Aorta (tissue), 5 donors: ENCODE data around the gene FAM9B. TPM values are rescaled to one million over a fixed set of nuclear protein-coding genes. Genes with fewer than 3 reads are reported as not detected.

ENCODE experiments used
- ATAC-seq: fragments of 200-7000 bp; cut with Tn5 transposase; one replicate; pipeline ENCODE4 v1.9.1; 2022; ENCODE audit warnings: moderate library complexity; ENCODE audit not compliant: low FRiP score
- DNase-seq, 2 donors: peaks; one replicate each; pipeline ENCODE4 v3.0.0-alpha.2; 2020
- H3K27ac ChIP-seq, 2 donors: one replicate each; pipeline ENCODE4 v1.5.1; 2013; ENCODE audit warnings: low read length in 2 of 2, mild to moderate bottlenecking in 2 of 2, moderate library complexity in 2 of 2, control low read depth in 1 of 2, inconsistent platforms in 1 of 2, low read depth in 1 of 2
- H3K27me3 ChIP-seq, 2 donors: one replicate each; pipeline ENCODE4 v1.6.1; 2013; ENCODE audit warnings: control low read depth in 1 of 2, low read length in 1 of 2, mild to moderate bottlenecking in 1 of 2, moderate library complexity in 1 of 2; ENCODE audit not compliant: insufficient read depth in 2 of 2, control insufficient read depth in 1 of 2
- H3K36me3 ChIP-seq, 2 donors: one replicate each; pipeline ENCODE4 v1.6.1; 2013; ENCODE audit warnings: control low read depth in 1 of 2, low read length in 1 of 2, mild to moderate bottlenecking in 1 of 2; ENCODE audit not compliant: insufficient read depth in 2 of 2, control insufficient read depth in 1 of 2
- H3K4me1 ChIP-seq, 2 donors: one replicate each; pipeline ENCODE4 v1.6.1; 2013; ENCODE audit warnings: low read length in 2 of 2, control low read depth in 1 of 2, mild to moderate bottlenecking in 1 of 2, moderate library complexity in 1 of 2; ENCODE audit not compliant: insufficient read depth in 2 of 2, control insufficient read depth in 1 of 2
- H3K4me3 ChIP-seq, 2 donors: one replicate each; pipeline ENCODE4 v1.5.1; 2013; ENCODE audit warnings: low read length in 2 of 2, control low read depth in 1 of 2, mild to moderate bottlenecking in 1 of 2
- H3K9me3 ChIP-seq: one replicate; pipeline ENCODE4 v1.6.1; 2013; ENCODE audit warnings: mild to moderate bottlenecking, low read length; ENCODE audit not compliant: control insufficient read depth
- WGBS, 2 donors: extraction: QIAGEN DNeasy Blood & Tissue Kit; methylation state at CpG; one replicate each; pipeline ENCODE4 v1.1.7; 2013; 5-methylcytosine and 5-hydroxymethylcytosine counted together
- intact Hi-C, 2 donors: fragments of 100-400 bp; cut with DNase I; formaldehyde crosslinking; loops; one replicate each; pipeline versions ENCODE4 v1.14.2 to v1.15.0; 2022
- long read RNA-seq, 2 donors: library from polyadenylated mRNA; unstranded; transcript quantifications; one replicate each; pipeline ENCODE4 v2.0.0, GENCODE V29; 2020 to 2021
- polyA plus RNA-seq, 2 donors: library from polyadenylated mRNA; stranded (reverse); fragments of 200-250 nt; gene quantifications; one replicate each; pipeline ENCODE4 v1.2.3, GENCODE V29; 2013
- total RNA-seq, 2 donors: library from RNA; stranded (reverse); fragmentation: NEBNext Ultra II Directional; extraction: Animal tissue kit (Norgen Biotek cat#: 25700); gene quantifications; one replicate each; pipeline ENCODE4 v1.2.1, GENCODE V29; 2021
- donor health status: healthy with polysubstance abuse.
- donor health status: Bipolar disorder and iron deficiency.
- donor health status: DM: no; HTN: no; CAD: no.
- donor health status: DM: no; HTN: no; CAD: no.
- donor health status: DM: yes; HTN: yes; CAD: no.

FAM9B gene
- total RNA-seq (not detected), polyA plus RNA-seq (not detected)
- long read RNA-seq, donor 1 = 0 reads
- long read RNA-seq, donor 2 = 0 reads

GRCh38 chrX:9033989-9034388 is at the start of gene FAM9B:
Gene FAM9B, minus strand, starts transcription at chrX:9034127. Its CDS starts 1,141 bp downstream, at chrX:9032986.
- Histone ChIP-seq H3K36me3 (no peaks in the 10 kb centered on the region), H3K27me3 (no peaks in the 10 kb centered on the region), H3K9me3 (no peaks in the 10 kb centered on the region), H3K4me1 (no peaks in the 10 kb centered on the region), H3K4me3 (no peak within 1 kb of the TSS), H3K27ac (no peak within 1 kb of the TSS)
- ATAC-seq = no peak
- intact Hi-C loops = no loop called here
- no peak for DNase-seq
- 89 to 92% methylated on average over 11 of the region's 11 CpGs for WGBS, 2 donors

GRCh38 chrX:9081271-9081670 is 47.3 kb upstream of the FAM9B start:
- H3K4me1 ChIP-seq = no peaks in the 10 kb centered on the region
- H3K9me3 ChIP-seq = peaks cover 2% of the 10 kb centered on the region
- ATAC-seq (no peak), DNase-seq (no peak)
- H3K27ac ChIP-seq = no peak overlapping the region
- H3K27me3 ChIP-seq = no peaks in the 10 kb centered on the region
- H3K36me3 ChIP-seq = no peaks in the 10 kb centered on the region
- 87 to 100% methylated on average over 2 of the region's 2 CpGs for WGBS, 2 donors
- intact Hi-C loops = no loop called here
- H3K4me3 ChIP-seq = no peak overlapping the region

- intact Hi-C loops = no loop called here
- Histone ChIP-seq H3K27ac (no peak overlapping the region), H3K27me3 (no peaks in the 10 kb centered on the region), H3K4me3 (no peak overlapping the region), H3K9me3 (no peaks in the 10 kb centered on the region), H3K4me1 (no peaks in the 10 kb centered on the region), H3K36me3 (no peaks in the 10 kb centered on the region)
- WGBS, 2 donors = 80 to 89% methylated on average over 5 of the region's 5 CpGs
- ATAC-seq (no peak), DNase-seq (no peak)
These were observed 40.4 kb upstream of the FAM9B start for GRCh38 chrX:9074326-9074725.

GRCh38 chrX:9072281-9072680 is 38.4 kb upstream of the FAM9B start:
- H3K4me3 ChIP-seq = no peak overlapping the region
- intact Hi-C loops = no loop called here
- no peak overlapping the region for H3K27ac ChIP-seq
- H3K36me3 ChIP-seq = no peaks in the 10 kb centered on the region
- DNase-seq (no peak), ATAC-seq (no peak)
- no peaks in the 10 kb centered on the region for H3K9me3 ChIP-seq
- no peaks in the 10 kb centered on the region for H3K4me1 ChIP-seq
- WGBS, 2 donors = 44 to 57% methylated on average over 5 of the region's 5 CpGs
- H3K27me3 ChIP-seq = no peaks in the 10 kb centered on the region

- H3K36me3 ChIP-seq = no peaks in the 10 kb centered on the region
- no peak overlapping the region for H3K27ac ChIP-seq
- H3K4me1 ChIP-seq = no peaks in the 10 kb centered on the region
- H3K27me3 ChIP-seq = no peaks in the 10 kb centered on the region
- ATAC-seq = no peak
- intact Hi-C loops = no loop called here
- WGBS, 2 donors = 90 to 96% methylated on average over 4 of the region's 4 CpGs
- no peak for DNase-seq
- H3K4me3 ChIP-seq = no peak overlapping the region
- no peaks in the 10 kb centered on the region for H3K9me3 ChIP-seq
These were observed 37.2 kb upstream of the FAM9B start for GRCh38 chrX:9071031-9071650.

GRCh38 chrX:9069573-9069972 is 35.6 kb upstream of the FAM9B start:
- H3K36me3 ChIP-seq = no peaks in the 10 kb centered on the region
- intact Hi-C loops = loop anchor here in 1 of 2 donors (2.0 kb wide), 1 partner anchor 65 kb away; no protein-coding TSS in a partner anchor
- 40 to 55% methylated on average over 5 of the region's 5 CpGs for WGBS, 2 donors

GRCh38 chrX:9064694-9065093 is 30.8 kb upstream of the FAM9B start:
- ATAC-seq = no peak
- no peak for DNase-seq
- H3K4me1 ChIP-seq = no peaks in the 10 kb centered on the region

More at GRCh38 chrX:9069573-9069972, 35.6 kb upstream of the FAM9B start:
- ATAC-seq (no peak), DNase-seq (no peak)
- H3K4me1 ChIP-seq = no peaks in the 10 kb centered on the region
- H3K4me3 ChIP-seq = no peak overlapping the region
- H3K9me3 ChIP-seq = no peaks in the 10 kb centered on the region
- H3K27me3 ChIP-seq = no peaks in the 10 kb centered on the region
- H3K27ac ChIP-seq = no peak overlapping the region

GRCh38 chrX:9062641-9063040 is 28.7 kb upstream of the FAM9B start:
- H3K9me3 ChIP-seq = no peaks in the 10 kb centered on the region
- no peaks in the 10 kb centered on the region for H3K27me3 ChIP-seq
- intact Hi-C loops = no loop called here
- no peaks in the 10 kb centered on the region for H3K36me3 ChIP-seq
- no peak overlapping the region for H3K27ac ChIP-seq
- no peak for DNase-seq
- 26 to 34% methylated on average over 3 of the region's 3 CpGs for WGBS, 2 donors
- no peaks in the 10 kb centered on the region for H3K4me1 ChIP-seq
- ATAC-seq = no peak
- no peak overlapping the region for H3K4me3 ChIP-seq

More at GRCh38 chrX:9064694-9065093, 30.8 kb upstream of the FAM9B start:
- Histone ChIP-seq H3K27me3 (no peaks in the 10 kb centered on the region), H3K27ac (no peak overlapping the region), H3K9me3 (no peaks in the 10 kb centered on the region), H3K4me3 (no peak overlapping the region), H3K36me3 (no peaks in the 10 kb centered on the region)
- intact Hi-C loops = no loop called here

- intact Hi-C loops = no loop called here
- H3K4me3 ChIP-seq = no peak overlapping the region
- no peaks in the 10 kb centered on the region for H3K27me3 ChIP-seq
- H3K27ac ChIP-seq = no peak overlapping the region
- no peaks in the 10 kb centered on the region for H3K4me1 ChIP-seq
- no peaks in the 10 kb centered on the region for H3K36me3 ChIP-seq
- no peaks in the 10 kb centered on the region for H3K9me3 ChIP-seq
- ATAC-seq (no peak), DNase-seq (no peak)
- 75 to 81% methylated on average over 2 of the region's 2 CpGs for WGBS, 2 donors
These were observed 21.4 kb upstream of the FAM9B start for GRCh38 chrX:9055354-9055753.
